HG02623 (cell line): ENCODE results near the gene KLK8.

ENCODE experiments used
- ATAC-seq: cut with Tn5 transposase; IDR thresholded peaks from one replicate; pipeline ENCODE4 v1.9.1; 2021; ENCODE audit warnings: moderate library complexity; ENCODE audit not compliant: unreplicated experiment

KLK8 gene

GRCh38 chr19:50957587-50957986 is 43.8 kb downstream of the KLK8 start:
- no peak for ATAC-seq

- ATAC-seq, result no peak
Measured at GRCh38 chr19:50952910-50953309, 48.5 kb downstream of the KLK8 start, which contains the start of gene KLK5. Gene KLK5 (minus strand): TSS chr19:50953038. CDS start chr19:50952657, 381 bp downstream.

- ATAC-seq, result no peak
Measured at GRCh38 chr19:50949861-50950260, 51.5 kb downstream of the KLK8 start.

- ATAC-seq, result no peak
Measured at GRCh38 chr19:50947123-50947522, 54.3 kb downstream of the KLK8 start.
